Inflammatory macrophage treated with lipopolysaccharide for 4 hours (primary cell): ENCODE measurements around the gene RIC8B.

Source experiments
- DNase-seq: peaks from one replicate; pipeline ENCODE4 v3.0.0-alpha.2; 2020

The RIC8B gene

DNA sequence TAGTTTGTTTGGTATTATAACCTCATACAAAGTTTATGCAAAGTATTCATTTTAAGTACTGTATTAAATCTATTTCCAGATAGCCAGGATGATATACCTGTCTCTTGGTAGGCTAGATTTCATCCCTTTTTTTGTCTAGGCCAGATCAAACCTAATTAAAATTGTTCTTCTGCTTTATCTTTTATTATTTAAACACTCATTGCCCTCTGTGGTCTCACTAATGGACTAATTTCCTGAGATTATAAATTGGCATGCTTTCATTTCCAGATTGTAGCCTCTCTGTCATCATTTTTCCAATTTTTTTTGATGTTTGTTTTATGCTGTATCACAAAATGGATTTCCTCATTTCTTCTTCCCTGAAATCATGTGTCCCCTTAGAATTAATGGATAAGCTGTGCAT is 95.6 kb downstream of the RIC8B start:
- DNase-seq: no peak

DNA sequence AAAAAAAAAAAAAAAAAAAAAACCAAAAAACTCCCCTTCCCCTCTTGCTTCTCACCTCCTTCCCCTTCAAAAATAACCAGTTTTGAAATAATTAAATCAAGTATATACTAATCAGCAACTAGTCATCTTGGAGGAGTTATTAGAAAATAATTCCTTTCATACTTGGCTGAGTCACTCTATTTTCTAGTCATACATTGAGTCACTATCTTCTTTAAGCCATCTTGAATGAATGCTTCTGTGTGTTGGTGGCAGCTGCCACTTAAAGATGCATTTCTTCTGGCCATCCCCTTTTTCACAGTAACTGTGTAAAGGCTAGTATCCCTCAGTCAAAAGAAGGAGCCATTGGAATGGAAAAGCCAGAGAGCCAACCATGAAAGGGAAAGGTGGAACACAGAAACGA is 97.0 kb downstream of the RIC8B start:
- DNase-seq: no peak

DNA sequence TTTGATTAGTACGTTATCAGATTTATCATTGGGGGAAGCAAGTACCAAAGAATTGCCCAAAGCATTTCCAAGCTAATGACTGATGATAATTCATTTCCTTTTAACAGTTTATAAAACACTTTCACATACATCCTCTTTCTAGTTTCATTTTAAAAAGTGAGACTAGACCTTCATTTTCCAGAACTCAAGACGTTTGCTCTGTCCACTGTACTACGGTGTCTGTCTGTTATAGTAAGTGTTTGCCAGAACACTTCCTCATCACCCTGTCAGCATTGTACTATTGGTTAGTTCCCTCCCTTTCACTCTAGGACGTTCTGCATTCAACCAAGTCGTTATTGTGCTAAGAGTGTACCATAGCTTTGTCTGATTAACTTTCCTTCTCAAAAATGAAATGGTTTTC is 99.5 kb downstream of the RIC8B start:
- DNase-seq: peak; percentile 15

DNA sequence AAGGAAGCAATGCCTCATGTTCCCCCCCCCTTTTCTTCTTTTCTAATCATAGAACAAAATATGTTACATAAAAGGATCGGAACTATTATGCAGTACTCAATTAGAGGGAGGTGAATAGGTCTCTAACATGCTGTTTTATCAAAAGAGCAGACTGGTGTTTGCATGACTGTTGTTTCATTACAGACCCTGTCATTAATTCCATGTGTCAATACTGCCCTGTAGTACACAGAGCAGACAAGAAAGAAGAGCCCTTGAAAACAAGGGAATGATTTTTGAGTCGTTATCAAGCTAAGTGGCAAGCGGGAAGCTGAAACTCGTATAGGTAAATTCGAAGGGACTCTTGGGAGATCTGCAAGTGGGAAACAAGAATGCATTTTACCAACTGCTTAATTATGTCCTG is 104.3 kb downstream of the RIC8B start:
- DNase-seq: no peak

DNA sequence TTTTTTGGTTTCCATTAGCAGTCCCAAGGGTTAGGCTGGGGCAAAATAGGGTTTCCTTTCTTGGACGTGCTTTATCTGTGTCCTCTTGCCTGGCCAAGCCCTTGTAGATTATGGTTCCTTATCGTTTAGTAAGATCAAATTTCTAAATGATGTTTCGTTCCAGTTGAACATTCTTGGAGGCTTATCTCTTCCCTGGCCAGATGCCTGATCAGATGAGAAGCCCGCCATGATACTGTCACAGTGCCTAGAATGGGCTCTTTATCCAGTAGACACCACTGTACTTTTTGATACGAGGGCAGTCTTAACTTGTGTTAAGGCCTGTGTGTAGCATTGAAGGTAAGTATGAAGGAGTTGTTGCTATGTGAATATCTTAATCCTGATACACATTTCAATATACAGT is 105.1 kb downstream of the RIC8B start:
- DNase-seq: no peak

DNA sequence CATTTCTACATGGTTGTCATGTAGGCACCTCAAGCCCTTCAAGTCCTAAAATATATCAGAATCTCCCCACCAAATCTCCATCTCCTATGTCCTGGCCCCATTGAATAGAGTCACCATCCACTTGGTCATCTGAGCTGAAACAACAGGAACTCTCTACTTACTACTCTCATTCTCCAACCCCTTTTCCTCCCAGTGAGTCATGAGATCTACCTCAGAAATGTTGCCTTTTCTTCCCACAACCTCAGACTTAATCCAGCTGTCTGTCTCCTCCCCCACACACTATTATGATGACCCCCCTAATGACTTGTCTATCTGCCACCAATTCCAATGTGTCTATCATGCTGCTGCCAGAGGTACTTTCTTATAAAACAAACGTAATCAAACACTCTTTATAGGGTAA is 108.9 kb downstream of the RIC8B start:
- DNase-seq: no peak

DNA sequence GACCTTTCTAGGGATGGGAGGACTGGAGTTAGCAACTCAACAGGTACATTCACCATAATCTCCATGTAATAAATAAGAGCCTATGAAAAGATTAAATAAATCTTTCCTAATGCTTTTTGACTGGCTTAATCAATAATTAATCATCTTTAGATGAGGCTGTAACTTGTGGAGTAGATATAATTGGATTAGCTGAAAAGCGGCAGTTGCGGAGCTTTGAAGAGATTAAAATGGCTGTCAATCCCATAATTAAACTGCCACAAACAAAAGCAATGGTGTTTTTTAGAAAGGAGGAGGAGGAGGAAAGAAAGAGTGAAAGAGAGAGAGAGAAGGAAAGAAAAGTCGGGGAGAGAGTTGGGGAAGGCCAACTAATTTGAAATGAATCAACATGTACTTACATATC is 110.5 kb downstream of the RIC8B start:
- no peak for DNase-seq

DNA sequence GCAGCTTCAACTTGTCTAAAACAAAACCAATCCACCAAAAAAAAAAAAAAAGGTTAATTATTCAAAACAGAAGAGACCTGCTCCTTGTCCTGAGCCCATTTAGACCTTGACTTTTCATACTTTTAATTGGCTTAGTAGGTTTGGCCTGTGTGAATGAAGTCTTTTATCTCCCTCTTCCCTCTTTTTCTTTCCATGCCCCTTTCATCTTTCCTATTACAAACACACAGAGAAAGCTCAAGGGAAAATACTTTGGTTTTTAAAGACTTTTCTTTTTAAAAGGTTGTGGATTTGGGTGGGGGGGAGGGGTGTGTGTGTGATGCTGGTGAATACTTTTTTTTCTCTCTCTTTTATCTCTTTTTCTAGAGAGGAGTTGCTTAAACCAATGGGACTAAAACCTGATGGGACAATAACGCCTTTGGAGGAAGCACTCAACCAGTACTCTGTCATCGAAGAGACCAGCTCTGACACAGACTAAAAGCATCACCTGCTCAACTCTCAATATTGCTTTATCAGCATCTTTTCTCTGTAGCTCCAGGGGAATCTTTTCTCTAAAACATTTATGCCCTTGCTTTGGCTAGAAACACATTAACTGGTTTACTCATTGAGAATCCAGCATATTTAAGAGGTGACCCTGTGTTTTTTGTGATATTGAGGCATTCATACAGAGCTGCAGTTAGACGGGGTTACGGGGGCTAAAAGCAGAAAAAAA is 111.2 kb downstream of the RIC8B start:
- DNase-seq: no peak

DNA sequence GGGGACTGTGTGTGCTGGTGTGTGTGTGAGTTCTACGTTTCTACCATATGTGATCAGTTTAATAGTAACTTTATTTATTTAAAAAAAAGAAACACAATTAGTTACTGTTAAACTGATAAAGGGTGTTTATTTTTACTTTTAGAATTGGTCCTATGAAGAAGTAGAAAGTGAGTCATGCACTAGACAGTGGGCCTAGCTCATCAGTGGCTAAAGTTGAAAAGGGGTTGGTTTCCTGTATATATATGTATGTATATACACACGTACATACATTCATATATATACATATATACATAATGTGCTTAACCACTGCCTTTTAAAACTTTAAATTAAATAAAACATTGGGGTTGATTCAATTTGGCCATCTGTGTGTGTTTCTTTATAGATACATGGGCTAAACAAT is 112.5 kb downstream of the RIC8B start:
- DNase-seq: no peak

DNA sequence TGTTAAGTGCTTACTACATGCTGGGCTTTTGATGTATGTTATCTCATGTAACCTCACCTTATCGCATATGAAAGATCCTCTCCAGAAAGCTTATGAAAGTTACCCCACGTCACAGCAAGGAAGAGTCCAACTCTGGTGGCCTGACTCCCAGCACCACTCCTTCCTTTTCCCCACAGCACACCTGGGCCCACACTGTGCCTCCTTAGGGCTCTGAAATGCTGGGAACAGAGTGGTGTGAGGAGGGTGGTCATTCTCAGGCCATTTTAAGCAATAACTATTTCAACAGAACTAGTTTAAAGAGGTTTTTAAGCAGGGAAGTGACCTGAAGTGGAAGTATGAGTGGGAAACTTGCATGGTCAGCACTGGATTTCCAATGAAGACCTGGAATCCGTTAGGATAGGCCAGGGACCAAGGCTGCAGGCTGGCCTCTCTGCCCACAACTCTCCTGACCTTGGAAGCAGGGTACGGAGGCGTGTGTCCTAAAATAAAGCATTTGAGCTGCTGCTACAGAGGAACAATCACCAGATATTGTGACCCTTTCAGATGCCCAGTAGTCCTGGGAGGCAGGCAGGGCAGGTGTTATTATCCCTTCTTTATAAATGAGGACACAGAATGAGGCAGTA is 114.0 kb downstream of the RIC8B start:
- DNase-seq: no peak

DNA sequence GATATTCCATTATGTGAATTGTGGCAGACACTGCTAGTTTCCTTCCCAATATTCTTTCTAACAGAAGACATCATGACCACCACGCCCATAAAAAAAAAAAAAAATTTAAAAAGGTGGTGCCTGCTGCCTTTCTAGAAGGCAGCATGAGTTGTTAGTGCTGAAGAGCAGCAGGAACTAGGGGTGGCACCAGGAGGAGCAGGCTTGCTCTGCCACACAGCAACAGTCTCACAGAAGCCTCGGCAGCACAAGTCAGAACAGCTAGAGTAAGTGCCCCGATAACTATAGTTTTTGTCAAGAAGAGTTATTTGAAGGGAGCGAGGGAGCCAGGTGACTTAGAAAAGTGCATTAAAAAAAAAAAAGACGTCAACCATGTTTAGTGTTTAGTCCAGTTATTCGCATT is 114.8 kb downstream of the RIC8B start:
- no peak for DNase-seq

DNA sequence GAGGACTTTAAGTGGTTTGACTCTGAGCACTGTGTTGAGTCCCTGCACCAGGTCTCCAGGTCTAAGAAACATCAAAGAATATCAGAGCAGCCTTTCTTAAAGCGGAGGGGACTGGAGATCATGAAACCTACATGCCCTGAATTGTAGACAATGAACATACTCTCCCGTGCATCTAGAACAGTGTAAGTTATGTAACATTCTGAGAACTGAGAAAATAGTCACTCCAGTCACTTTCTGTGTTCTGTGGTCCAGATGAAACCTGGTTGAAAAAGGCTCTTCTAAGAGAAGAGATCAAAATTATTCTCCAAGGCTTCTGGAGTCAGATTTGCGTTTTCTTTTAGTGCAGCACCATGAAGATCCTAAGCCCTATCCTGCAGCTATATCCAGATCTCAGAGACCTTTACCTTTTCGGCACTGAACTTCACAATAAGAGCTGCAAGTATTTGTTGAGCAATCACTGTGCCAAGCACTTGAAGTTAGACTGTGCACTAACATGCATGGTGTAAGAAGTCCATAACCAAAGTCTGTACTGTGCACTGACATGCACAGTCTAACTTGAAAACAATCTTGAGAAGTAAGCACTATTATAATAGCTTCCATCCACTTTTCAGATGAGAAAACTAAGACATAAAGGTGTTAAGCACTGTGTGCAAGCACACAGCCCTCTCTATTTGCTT is 115.6 kb downstream of the RIC8B start:
- no peak for DNase-seq

DNA sequence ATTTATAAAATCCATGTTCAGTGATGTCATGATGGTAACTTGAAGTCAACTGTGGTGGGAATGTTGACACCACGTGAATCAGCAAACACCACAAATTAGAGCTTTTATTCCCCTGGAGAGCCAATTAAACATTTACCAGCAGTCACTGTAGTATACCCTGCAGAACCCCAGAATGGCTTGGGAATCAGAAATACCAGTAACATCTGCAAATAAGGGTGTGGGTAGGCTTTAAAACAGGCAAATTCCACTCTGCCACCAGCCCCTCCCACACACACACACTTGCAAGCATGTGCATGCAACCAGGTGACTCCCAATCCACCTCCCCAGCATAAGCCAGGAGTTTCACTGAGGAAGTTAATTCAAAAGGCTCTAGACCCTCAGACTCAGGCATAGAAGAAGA is 117.6 kb downstream of the RIC8B start:
- DNase-seq: no peak

DNA sequence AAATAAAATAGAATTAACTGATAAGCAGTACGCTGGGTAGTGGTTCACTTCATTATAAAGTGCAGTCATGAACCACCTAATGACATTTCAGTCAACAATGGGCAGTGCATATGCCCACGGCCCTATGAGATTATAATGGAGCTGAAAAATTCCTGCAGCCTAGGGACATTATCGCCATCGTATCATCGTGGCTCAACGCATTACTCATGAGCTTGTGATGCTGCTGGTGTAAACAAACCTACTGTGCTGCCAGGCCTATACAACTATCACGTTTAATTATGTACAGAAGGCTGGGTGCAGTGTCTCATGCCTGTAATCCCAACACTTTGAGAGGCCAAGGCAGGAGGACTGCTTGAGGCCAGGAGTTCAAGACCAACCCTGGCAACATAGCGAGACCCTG is 119.0 kb downstream of the RIC8B start:
- DNase-seq: no peak

DNA sequence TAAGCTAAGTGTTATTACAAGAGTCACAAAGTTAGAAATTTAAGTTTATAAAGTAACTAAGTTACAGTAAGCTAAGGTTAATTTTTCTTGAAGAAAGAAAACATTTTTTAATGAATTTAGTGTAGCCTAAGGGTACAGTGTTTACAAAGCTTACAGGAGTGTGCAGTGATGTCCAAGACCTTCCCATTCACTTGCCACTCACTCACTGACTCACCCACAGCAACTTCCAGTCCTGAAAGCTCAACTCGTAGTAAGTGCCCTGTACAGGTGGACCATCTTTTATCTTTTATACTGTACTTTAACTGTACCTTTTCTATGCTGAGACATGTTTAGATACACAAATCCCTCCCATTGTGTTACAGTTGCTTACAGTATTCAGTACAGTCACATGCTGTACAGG is 120.3 kb downstream of the RIC8B start:
- DNase-seq: no peak

DNA sequence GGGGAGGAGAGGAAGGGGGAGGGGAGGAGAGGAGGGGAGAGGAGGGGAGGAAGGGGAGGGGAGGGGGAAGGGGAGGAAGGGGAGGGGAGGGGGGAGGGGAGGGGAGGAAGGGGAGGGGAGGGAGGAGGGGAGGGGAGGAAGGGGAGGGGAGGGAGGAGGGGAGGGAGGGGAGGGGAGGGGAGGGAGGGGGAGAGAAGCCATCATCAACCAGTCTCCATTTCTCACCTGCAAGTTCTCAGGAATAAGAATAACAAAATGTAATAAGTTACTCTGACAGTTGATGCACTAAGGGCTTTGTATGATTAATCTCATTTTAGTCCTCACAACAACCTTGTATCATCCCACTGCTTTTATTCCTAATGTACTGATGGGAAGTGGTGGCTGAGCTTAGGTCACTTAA is 122.1 kb downstream of the RIC8B start:
- DNase-seq: no peak

DNA sequence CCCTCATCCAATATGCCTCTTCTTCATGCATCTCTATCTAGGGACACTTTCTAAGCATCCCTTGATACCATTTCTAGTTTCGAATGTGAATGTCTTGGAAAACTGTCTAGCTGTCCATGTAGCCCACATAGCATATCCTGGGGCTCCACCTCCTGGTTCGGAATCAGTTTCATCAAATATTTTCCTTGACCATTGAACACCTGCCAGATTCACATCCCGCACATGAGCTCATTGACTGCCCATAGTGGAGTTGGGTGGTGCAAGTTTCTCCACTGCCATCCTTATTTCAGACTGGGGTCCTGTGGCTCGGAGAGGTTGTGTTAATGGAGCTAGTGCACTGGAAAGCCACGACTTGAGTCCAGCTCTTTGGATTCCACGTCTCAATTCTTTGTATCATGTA is 122.6 kb downstream of the RIC8B start:
- no peak for DNase-seq

DNA sequence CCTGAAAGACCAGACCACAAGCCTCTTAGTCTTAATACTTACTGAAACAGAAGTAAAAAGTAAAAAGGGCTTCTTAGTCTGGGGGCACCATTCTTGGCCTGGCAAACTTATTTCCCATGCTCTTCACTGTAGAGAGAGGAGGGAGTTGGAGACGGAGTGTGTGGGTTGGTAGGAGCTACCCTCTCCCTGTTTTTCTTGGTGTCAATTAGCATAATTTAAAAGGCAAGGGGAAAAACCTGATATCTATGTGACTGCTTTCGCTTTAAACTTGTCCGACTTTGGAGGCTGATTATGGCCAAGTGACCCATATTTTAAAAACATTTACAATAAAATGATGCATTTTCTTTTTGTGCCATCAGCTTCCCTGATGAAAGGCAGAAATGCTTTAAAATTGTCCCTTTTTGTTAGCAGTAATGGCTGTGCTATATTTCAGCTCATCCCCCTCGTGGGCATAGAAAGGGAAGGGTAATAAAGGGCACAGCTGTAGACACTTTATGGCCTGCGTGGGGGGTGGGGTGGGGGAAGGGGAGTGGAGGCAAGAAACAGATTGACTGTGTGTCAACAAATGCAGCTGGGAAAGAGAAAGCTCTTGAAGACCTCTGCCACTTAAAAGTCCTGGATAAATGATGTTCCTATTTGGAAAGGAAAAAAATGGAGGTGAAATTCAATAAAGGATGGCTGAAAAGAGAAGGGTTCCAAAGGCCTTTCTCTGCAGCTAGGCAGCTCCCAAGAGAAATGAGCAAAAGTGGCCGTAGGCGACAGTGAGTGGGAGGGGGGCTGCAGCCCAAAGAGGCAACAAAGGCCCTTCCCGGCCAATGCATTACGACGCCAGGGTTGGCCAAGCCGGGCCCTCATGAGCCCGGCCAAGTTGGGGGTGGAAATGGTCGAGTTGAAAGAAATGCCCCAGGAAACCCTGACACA is 123.8 kb downstream of the RIC8B start:
- DNase-seq: no peak

DNA sequence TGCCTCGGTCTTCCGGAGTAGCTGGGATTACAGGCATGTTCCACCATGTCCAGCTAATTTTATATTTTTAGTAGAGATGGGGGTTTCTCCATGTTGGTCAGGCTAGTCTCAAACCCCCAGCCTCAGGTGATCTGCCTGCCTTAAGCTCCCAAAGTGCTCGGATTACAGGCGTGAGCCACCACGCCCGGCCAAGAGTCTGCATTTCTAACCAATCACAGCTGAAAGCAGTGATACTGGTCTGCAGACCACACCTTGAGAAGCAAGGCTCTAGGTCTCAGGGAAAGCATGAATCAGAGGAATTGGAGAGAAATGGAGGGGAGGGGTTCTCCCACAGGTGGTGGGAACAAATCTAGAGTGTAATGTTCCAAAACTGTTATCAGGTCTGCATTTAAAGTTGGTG is 126.1 kb downstream of the RIC8B start:
- DNase-seq: no peak

DNA sequence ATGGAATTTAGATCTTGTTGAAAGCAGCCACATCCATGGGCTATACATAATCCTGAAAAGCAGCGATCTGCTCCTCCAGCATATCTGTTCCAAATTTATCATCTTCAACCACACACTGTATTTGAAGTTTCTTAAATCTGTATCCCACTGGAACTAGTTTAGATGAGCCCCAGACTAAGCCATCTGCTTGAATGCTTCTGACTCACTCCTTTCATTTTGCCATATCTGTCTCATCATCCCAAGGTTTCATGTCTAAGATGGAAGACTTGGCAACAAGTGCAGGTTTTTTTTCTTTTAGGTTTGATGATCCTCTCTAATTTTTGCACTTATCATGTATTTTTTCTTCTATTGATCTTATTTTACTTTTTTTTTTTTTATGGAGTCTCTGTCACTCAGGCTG is 126.8 kb downstream of the RIC8B start:
- DNase-seq: no peak

DNA sequence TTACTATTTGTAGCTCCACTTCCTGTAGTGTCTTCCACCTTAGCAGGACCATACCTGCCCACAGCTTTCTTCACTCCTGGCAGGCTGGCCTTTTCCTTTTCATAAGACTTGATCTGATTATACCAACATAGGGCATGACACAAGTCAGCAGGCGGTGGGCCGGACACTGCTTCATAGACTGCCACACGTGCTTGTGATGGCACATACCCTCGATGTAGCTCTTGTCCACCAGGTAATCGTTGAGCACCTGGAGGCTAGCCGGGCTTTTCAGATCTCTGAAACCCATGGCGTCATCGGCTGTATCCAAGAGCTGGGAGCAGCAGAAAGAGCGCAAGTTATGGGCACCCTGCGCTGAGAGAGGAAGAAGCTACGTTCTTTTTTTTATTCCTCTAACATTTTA is 127.6 kb downstream of the RIC8B start:
- no peak for DNase-seq

DNA sequence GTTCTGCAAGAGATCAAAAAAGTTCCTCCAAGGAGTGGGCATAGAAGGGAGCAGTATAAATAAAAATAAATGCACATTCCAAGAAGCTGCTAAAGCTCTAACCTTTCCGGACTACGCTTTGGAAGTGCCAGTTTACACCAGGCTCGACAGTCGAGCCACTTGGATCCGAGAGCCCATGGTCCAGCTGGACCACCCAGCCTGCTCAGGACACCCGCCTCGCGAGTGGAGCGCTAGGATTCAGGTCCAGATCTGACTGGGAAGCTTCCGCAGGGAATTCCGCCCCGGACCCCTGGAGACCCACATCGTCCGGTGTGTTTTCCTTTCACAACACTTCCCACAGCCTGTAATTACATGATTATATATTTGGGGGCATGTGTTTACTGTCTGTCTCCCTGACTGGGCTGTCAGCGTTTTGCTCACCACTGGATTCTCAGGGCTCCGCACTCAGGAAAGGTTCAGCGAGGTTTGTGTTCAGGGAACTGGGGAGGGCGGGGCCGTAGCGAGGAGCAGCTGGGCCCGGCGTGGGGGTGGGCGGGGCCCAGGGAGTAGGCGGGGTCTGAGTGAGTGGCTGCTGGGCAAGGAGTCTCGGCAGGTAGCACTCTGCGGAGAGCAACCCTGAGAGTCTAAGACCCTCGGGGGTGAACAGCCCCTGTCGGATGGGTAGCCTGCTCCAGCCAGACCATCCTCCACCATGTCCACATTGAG is 128.9 kb downstream of the RIC8B start:
- DNase-seq: peak; percentile 16

DNA sequence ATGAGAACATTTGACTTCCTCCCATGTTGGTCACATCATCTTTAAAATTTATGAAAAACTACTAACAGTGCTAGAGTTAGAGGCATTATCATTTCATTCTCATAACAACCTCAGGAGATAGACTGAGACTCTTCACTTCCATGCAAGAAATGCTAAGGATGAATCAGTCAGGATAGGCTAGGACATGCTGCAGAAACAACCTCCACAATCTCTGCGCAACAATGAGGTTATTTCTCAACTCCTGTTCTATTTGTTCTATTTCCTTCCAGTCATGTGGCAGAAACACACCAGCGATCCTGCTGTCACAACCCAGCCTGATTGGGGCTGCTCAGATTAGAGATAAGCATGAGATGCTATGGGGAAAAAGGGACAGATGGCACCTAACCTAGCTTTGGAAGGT is 132.2 kb downstream of the RIC8B start:
- no peak for DNase-seq
